Choroid plexus epithelial cell (primary cell): ENCODE results near the gene VCX3B.
"Not testable (repeated sequence)": the region's sequence is repeated elsewhere in the genome, so short reads cannot be mapped to it uniquely, and the experiment has no call there.

Source experiments
- DNase-seq: peaks from one replicate; pipeline ENCODE4 v3.0.0-alpha.2; 2010; ENCODE audit warnings: low read depth
- H3K4me3 ChIP-seq: 2 replicates; pipeline ENCODE4 v1.5.1; 2011; ENCODE audit warnings: low read depth, mild to moderate bottlenecking, control low read depth, low read length, moderate library complexity
- CTCF ChIP-seq: conservative IDR thresholded peaks from 2 replicates; pipeline ENCODE4 v1.5.1; 2011; ENCODE audit warnings: low read depth, mild to moderate bottlenecking, control low read depth, inconsistent platforms, low read length, moderate library complexity

The VCX3B gene

GRCh38 chrX:8464530-8464929 is at the start of gene VCX3B:
Gene VCX3B (plus strand): TSS chrX:8464830. CDS start chrX:8465451, 621 bp downstream.
- not testable (repeated sequence) for DNase-seq, H3K4me3 ChIP-seq

GRCh38 chrX:8418301-8418700 is 46.3 kb upstream of the VCX3B start:
- no peak for DNase-seq
- no peak for TF ChIP-seq CTCF
- no peak overlapping the region for H3K4me3 ChIP-seq

- H3K4me3 ChIP-seq, result no peak overlapping the region
- no peak for DNase-seq
Measured at GRCh38 chrX:8424912-8425311, 39.7 kb upstream of the VCX3B start.

GRCh38 chrX:8429692-8430249 is 34.9 kb upstream of the VCX3B start:
- no peak overlapping the region for H3K4me3 ChIP-seq
- TF ChIP-seq CTCF, result no peak
- no peak for DNase-seq

More at GRCh38 chrX:8424912-8425311, 39.7 kb upstream of the VCX3B start:
- TF ChIP-seq CTCF, result no peak

GRCh38 chrX:8430444-8430843 is 34.2 kb upstream of the VCX3B start:
- DNase-seq, result no peak
- no peak for TF ChIP-seq CTCF
- H3K4me3 ChIP-seq, result no peak overlapping the region

- no peak for TF ChIP-seq CTCF
- no peak for DNase-seq
- H3K4me3 ChIP-seq, result no peak overlapping the region
Measured at GRCh38 chrX:8432396-8432795, 32.2 kb upstream of the VCX3B start.

GRCh38 chrX:8433109-8434062 is 31.2 kb upstream of the VCX3B start:
- DNase-seq, result no peak

More at GRCh38 chrX:8433109-8434062, 31.2 kb upstream of the VCX3B start:
- no peak overlapping the region for H3K4me3 ChIP-seq
- TF ChIP-seq CTCF, result no peak
